Stimulated activated CD8-positive, alpha-beta memory T cell treated with anti-CD3 and anti-CD28 coated beads, Interleukin-12 subunit alpha, Interleukin-12 subunit beta, amount 100 ng/mL, for 1 hour (primary cell): Measurements from ENCODE around the gene DLL4.
A peak's percentile ranks its signal among the peaks of the same experiment; 100 is the strongest.

Source experiments
- DNase-seq: peaks from one replicate; pipeline ENCODE4 v3.0.0-alpha.2; 2020; ENCODE audit warnings: low read depth

The DLL4 gene

DNA sequence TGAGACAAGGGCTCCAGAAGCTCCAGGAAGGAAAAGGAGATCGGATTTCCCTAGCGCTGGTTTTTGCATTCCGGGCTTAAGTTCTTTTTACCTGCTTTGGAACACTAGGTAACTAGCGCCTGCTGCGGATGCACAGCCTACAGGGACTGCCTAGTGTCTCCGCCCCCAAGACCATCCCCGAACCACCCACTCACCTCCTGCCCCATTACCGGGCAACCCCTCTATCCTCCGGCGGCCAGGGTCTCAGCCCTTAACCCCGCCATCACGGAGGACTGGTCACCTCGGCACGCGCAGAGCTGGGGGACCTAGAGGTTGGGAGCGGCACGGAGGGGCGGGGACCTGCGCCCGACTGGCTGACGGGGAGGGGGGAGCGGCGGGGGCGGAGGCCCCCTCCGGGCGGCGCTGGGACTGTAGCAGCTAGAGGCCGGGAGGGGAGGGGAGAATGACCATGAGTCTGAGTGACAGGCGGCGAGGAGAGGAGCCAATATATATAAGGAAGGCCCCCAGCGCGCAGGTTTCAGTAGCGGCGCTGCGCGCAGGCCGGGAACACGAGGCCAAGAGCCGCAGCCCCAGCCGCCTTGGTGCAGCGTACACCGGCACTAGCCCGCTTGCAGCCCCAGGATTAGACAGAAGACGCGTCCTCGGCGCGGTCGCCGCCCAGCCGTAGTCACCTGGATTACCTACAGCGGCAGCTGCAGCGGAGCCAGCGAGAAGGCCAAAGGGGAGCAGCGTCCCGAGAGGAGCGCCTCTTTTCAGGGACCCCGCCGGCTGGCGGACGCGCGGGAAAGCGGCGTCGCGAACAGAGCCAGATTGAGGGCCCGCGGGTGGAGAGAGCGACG, at the start of gene DLL4:
Gene DLL4 (plus strand): TSS at position 520 of the 839 bp plus-strand sequence. CDS start 329 bp downstream, outside the sequence.
- DNase-seq, result no peak

- no peak for DNase-seq
Measured at GRCh38 chr15:40879609-40880008, 49.5 kb upstream of the DLL4 start.

- no peak for DNase-seq
Measured at GRCh38 chr15:40881351-40881750, 47.8 kb upstream of the DLL4 start.

- DNase-seq, result no peak
Measured at GRCh38 chr15:40886586-40886985, 42.6 kb upstream of the DLL4 start.

GRCh38 chr15:40889112-40889511, 40.0 kb upstream of the DLL4 start:
- no peak for DNase-seq

DNA sequence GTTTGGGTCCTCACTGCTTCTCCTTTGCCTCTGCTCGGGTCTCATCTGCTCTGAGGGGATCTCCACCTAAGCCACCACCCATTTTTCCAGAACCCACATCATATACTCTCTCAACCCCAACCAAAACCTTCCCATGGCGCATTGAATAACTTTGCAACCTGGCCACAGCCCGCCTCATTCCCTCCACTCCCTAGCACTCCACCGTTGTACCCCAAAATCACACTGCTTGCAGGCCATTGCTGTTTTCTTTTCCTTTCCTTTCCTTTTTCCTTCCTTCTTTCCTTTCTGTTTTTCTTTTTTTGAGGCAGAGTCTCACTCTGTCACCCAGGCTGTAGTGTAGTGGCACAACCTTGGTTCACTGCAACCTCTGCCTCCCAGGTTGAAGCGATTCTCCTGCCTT, 38.0 kb upstream of the DLL4 start:
- no peak for DNase-seq

- no peak for DNase-seq
Measured at GRCh38 chr15:40891810-40892446, 37.2 kb upstream of the DLL4 start.

DNA sequence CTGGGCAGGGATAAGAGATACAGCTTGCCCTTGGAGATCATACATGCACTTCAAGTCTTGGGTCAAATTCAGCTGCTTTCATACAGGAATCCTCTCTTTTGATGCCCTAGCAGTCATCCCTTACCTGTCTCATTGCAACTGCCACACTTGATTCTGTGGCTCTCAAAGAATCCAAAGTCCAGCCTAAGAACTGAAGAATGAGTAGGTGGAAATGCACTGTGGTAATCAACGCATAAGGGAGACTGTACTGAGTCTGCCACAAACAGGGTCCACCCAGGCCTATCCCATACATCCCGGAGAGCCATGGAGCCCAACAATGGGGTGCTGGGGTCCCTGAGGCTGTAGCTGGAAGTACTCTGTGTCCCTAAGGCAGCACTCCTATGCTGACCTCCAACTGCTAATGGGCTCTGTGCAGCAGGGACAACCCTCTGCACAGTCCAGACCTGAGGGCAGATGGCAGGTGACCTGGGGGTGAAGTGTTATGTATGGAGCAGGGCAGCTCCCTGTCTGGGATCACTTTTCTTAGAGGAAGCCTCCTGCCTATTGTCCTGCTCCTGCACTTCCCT, 36.6 kb upstream of the DLL4 start:
- DNase-seq, result no peak

GRCh38 chr15:40893019-40893670, 36.0 kb upstream of the DLL4 start:
- no peak for DNase-seq

- DNase-seq, result peak; percentile 98
Measured at GRCh38 chr15:40893733-40894680, 35.1 kb upstream of the DLL4 start, which contains the start of gene VPS18. Gene VPS18, plus strand, starts transcription at chr15:40894450. Its CDS starts 319 bp downstream, at chr15:40894769.

GRCh38 chr15:40894681-40895448, 34.3 kb upstream of the DLL4 start:
- DNase-seq, result no peak

- DNase-seq, result no peak
Measured at GRCh38 chr15:40899536-40900207, 29.5 kb upstream of the DLL4 start.

DNA sequence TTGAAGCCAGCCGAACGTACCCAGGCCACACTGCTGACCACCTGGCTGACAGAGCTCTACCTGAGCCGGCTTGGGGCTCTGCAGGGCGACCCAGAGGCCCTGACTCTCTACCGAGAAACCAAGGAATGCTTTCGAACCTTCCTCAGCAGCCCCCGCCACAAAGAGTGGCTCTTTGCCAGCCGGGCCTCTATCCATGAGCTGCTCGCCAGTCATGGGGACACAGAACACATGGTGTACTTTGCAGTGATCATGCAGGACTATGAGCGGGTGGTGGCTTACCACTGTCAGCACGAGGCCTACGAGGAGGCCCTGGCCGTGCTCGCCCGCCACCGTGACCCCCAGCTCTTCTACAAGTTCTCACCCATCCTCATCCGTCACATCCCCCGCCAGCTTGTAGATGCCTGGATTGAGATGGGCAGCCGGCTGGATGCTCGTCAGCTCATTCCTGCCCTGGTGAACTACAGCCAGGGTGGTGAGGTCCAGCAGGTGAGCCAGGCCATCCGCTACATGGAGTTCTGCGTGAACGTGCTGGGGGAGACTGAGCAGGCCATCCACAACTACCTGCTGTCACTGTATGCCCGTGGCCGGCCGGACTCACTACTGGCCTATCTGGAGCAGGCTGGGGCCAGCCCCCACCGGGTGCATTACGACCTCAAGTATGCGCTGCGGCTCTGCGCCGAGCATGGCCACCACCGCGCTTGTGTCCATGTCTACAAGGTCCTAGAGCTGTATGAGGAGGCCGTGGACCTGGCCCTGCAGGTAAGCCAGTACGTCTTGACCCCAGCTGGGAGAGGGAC, 28.7 kb upstream of the DLL4 start:
- DNase-seq, result no peak

DNA sequence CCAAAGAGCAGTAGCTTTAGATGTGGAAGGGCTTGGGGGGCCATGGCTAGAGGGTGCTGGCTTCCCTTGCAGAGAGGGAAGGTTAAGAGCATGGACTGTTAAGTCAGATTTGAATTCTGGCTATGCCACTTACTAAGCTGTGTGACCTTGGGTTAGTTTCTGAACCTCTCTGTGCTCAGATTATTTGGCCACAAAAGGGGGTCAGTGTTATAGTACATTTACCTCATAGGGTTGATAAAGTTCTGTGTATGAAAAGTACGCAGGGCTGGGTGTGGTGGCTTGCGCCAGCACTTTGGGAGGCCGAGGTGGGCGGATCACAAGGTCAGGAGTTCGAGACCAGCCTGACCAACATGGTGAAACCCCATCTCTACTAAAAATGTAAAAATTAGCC, 28.1 kb upstream of the DLL4 start:
- DNase-seq, result no peak

DNA sequence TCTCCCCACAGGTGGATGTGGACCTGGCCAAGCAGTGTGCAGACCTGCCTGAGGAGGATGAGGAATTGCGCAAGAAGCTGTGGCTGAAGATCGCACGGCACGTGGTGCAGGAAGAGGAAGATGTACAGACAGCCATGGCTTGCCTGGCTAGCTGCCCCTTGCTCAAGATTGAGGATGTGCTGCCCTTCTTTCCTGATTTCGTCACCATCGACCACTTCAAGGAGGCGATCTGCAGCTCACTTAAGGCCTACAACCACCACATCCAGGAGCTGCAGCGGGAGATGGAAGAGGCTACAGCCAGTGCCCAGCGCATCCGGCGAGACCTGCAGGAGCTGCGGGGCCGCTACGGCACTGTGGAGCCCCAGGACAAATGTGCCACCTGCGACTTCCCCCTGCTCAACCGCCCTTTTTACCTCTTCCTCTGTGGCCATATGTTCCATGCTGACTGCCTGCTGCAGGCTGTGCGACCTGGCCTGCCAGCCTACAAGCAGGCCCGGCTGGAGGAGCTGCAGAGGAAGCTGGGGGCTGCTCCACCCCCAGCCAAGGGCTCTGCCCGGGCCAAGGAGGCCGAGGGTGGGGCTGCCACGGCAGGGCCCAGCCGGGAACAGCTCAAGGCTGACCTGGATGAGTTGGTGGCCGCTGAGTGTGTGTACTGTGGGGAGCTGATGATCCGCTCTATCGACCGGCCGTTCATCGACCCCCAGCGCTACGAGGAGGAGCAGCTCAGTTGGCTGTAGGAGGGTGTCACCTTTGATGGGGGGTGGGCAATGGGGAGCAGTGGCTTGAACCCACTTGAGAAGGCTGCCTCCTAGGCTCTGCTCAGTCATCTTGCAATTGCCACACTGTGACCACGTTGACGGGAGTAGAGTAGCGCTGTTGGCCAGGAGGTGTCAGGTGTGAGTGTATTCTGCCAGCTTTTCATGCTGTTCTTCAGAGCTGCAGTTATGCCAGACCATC, 26.3 kb upstream of the DLL4 start:
- no peak for DNase-seq

GRCh38 chr15:40904552-40905201, 24.5 kb upstream of the DLL4 start:
- DNase-seq, result no peak
